GM12875 (cell line): ENCODE results near the gene ABCB9.
"Not testable (repeated sequence)": the region's sequence is repeated elsewhere in the genome, so short reads cannot be mapped to it uniquely, and the experiment has no call there.

Experiments
- H3K4me3 ChIP-seq: one replicate; pipeline ENCODE4 v1.5.1; 2011; ENCODE audit warnings: low read depth, low read length, control low read depth
- TF ChIP-seq, protein P1 (sequence below): IDR thresholded peaks from 2 replicates; pipeline ENCODE4 v1.5.1; 2011; ENCODE audit warnings: low read depth, mild to moderate bottlenecking, control low read depth, inconsistent platforms, low read length, moderate library complexity, borderline replicate concordance; ENCODE audit not compliant: insufficient read depth

The ABCB9 gene

DNA sequence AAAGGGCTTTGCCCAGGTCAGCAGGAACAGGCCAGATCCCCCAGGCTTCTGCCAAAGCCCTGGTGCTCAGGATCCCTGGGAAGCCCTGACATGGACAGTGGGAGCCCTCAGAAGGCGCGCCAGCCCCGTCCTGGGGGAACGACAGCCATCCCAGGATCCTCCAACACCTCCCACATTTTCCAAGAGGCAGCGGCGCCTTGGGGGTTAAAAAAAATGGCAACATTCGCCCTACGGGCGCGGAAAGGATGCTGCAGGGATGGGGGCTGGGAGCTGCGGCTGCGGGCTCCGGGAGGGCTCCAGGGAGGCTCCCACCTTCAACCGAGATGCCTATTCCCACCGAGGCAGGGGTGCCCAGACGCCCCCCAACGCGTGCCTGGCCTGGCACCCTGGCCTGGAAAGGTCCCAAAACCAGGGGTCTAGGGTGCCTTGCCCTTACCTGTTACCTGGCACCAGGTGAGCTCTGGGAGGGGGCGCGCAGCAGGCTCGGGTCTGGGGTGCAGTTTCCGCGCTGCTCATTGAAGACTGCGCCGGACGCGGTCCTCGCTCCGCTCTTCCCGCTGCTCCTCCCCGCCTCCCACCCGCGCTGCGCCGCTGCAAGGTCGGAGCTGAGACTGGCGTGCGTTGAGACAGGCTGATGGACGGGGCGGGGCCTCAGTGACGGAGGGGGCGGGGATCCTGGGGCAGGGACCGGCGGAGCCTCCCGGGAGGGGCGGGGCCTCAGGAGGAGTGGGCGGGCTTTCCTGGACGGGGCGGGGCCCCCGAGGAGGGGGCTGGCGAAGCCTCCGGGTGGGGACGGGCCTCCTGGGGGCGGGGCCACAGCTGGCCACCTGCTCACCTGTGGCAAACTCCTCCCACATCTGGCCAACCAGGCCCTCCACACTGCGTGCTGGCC lies at the start of gene ABCB9:
ABCB9 (minus strand) TSS at position 613 of the 892 bp plus-strand sequence. CDS start 6,228 bp downstream, outside the sequence.
- H3K4me3 ChIP-seq: peak within 1 kb of the TSS; percentile 27
- TF ChIP-seq, protein P1, sequence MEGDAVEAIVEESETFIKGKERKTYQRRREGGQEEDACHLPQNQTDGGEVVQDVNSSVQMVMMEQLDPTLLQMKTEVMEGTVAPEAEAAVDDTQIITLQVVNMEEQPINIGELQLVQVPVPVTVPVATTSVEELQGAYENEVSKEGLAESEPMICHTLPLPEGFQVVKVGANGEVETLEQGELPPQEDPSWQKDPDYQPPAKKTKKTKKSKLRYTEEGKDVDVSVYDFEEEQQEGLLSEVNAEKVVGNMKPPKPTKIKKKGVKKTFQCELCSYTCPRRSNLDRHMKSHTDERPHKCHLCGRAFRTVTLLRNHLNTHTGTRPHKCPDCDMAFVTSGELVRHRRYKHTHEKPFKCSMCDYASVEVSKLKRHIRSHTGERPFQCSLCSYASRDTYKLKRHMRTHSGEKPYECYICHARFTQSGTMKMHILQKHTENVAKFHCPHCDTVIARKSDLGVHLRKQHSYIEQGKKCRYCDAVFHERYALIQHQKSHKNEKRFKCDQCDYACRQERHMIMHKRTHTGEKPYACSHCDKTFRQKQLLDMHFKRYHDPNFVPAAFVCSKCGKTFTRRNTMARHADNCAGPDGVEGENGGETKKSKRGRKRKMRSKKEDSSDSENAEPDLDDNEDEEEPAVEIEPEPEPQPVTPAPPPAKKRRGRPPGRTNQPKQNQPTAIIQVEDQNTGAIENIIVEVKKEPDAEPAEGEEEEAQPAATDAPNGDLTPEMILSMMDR: no peak

DNA sequence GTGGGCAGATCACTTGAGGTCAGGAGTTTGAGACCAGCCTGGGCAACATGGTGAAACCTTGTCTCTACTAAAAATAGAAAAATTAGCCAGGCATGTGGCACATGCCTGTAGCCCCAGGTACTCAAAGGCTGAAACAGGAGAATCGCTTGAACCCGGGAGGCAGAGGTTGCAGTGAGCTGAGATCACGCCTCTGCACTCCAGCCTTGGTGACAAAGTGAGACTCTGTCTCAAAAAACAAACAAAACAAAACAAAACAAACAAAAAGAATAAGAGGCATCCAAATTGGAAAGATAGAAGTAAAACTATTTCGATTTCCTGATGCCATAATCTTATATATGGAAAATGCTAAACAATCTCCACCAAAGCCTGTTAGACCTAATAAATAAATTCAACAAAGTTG lies 48.2 kb upstream of the ABCB9 start:
- not testable (repeated sequence) for H3K4me3 ChIP-seq

DNA sequence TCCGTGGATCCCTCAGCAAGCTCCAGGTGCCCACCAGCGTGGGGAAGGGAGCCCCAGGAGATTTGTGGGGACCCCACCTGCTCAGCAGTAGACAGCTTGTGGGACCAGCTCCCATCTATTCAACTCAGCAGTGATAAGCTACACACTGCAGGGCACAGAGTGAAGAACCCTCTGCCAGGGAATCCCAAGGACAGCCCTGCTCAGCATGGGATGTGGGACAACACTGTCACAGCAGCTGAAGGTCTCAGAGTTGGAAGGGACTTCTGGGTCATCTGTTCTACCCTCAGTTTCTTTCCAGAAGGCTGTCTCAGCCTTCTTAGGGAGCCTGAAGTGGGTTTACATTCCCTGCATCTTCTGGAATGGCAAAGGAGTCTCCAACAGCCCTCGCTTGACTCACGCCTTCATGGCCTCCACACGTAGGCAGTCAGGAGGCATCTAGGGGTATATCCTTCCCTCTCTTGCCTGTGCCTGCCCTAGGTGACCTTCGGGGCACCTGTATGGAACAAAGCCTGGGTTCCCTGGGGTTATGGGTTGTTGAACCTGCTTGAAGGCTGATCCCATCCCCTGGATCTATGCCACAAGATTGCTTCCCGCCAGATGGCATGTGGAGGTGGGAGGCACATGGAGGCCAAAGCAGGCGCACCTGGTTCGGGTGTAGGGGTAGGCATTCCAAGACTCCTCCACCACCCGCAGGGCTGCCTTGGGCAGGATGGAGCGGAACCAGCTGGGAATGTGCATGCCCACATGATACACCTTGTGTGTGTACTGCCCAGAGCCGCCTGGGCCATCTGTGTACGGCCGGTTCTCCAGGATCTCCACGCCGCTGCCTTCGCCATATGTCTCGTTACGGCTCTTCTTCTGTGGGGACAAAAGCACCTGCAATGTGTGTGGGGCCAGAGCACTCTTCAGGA lies 47.2 kb upstream of the ABCB9 start:
- no peak overlapping the region for H3K4me3 ChIP-seq
- TF ChIP-seq, protein P1: no peak

DNA sequence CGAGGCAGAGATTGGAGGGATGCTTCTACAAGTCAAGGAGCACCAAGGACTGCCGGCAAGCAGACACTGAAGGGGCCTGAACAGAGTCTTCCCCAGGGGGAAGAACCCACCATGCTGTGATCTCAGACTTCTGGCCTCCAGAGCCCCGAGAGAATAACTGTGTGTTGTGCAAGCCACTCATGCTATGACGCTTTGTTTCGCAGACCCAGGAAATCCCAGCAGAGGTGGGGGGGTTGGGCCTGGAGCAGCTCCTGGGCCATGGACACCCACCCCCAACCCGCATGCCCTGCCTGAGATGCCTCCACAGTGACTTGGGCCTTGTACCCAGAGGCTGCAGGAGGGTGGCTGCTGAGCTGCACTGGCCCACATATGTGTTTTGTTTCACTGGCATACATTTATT lies 45.4 kb upstream of the ABCB9 start:
- H3K4me3 ChIP-seq: no peak overlapping the region
- TF ChIP-seq, protein P1: no peak

DNA sequence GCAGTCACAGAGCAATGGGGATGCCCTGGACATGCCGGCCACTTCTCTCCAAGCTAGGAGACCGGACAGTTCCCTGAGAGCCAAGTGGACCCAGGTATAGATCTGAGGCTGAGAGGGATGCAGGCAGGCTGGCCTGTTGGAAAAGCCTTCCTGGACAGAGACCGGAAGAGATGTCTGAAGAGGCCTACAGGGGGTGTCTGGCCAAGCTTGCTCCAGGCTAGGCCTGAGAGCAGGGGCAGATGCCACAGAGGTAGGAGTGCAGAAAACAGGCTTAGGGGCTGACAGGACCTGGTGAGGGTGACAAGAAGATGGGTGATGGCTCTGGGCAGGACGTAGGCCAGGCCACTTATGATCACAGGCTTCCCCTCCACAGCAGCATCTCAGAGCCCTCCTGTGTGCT lies 44.4 kb upstream of the ABCB9 start:
- TF ChIP-seq, protein P1: no peak
- no peak overlapping the region for H3K4me3 ChIP-seq

DNA sequence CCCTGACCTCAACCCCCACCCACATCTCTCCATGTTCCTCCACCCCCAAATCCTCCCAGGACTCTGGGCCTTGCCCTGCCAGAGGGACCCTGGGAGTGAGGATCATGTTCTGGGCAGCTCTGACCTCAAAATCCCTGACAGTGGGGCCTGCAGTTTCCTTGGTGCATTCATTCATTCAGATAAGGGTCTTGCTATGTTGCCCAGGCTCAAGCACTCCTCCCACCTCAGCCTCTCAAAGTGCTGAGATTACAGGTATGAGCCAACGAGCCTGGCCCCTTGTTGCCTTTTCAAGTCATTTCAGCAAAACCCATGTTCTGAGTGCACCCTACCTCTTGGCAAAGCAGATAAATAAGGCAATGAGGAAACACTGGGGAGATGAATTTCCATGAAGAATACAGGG lies 43.8 kb upstream of the ABCB9 start:
- TF ChIP-seq, protein P1: no peak
- no peak overlapping the region for H3K4me3 ChIP-seq

DNA sequence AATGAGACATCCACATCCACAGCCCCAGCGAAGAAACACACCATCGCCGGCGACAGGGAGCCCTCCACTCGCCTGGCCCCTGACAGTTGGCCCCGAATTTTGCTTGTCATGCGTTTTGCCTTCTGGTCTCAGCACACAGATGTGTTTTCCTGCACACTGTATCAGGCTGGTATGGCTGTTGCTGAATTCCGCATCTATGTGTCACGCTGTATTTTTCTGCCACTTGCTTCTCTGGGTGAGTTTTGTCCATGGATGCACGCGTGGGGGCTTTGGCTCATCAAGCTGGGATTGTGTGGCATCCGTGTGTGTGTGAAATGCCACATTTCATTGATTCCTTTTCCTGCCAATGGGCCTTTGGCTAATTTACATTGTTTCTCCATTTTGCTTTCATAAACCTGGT lies 40.7 kb upstream of the ABCB9 start:
- H3K4me3 ChIP-seq: no peak overlapping the region
- TF ChIP-seq, protein P1: no peak
